Activated CD4-positive, alpha-beta memory T cell treated with anti-CD3 and anti-CD28 coated beads, Interleukin-2, amount 10 ng/mL, durations not matched to agents 7 days and 5 days (primary cell): Measurements from ENCODE around the gene ZPBP2. TPM values are rescaled to one million over a fixed set of nuclear protein-coding genes. Genes with fewer than 3 reads are reported as not detected.
"Not testable (repeated sequence)": the region's sequence is repeated elsewhere in the genome, so short reads cannot be mapped to it uniquely, and the experiment has no call there.

Source experiments
- CTCF ChIA-PET: fragments of 350-600 bp; sonication (Branson Sonifier 250); formaldehyde crosslinking; loops from one replicate; lab custom pipeline; 2021; ENCODE audit warnings: antibody characterized with exemption, inconsistent platforms; lab: Charles Lee
- POLR2A ChIA-PET: fragments of 350-600 bp; sonication (Branson Sonifier 250); formaldehyde crosslinking; loops from one replicate; lab custom pipeline; 2021; ENCODE audit warnings: antibody characterized with exemption; lab: Charles Lee
- DNase-seq: peaks from one replicate; pipeline ENCODE4 v3.0.0-alpha.2; 2020
- H3K27ac Mint-ChIP-seq: one replicate; pipeline ENCODE4 v1.8.0; 2021; ENCODE audit warnings: mild to moderate bottlenecking, mixed read lengths
- H3K27me3 Mint-ChIP-seq: one replicate; pipeline ENCODE4 v1.8.0; 2021; ENCODE audit warnings: mixed read lengths
- H3K36me3 Mint-ChIP-seq: one replicate; pipeline ENCODE4 v1.8.0; 2021; ENCODE audit warnings: low read depth, mixed read lengths
- H3K4me1 Mint-ChIP-seq: one replicate; pipeline ENCODE4 v1.8.0; 2021; ENCODE audit warnings: mixed read lengths
- H3K4me3 Mint-ChIP-seq: one replicate; pipeline ENCODE4 v1.8.0; 2021; ENCODE audit warnings: mild to moderate bottlenecking, mixed read lengths
- H3K9me3 Mint-ChIP-seq: one replicate; pipeline ENCODE4 v1.8.0; 2021; ENCODE audit warnings: mixed read lengths
- total RNA-seq, 2 experiments: library from RNA; stranded (reverse); gene quantifications; one replicate each; pipeline ENCODE4 v1.2.3, GENCODE V29; 2021

ZPBP2 gene
- total RNA-seq, 2 experiments from 2014 or later: not detected

DNA sequence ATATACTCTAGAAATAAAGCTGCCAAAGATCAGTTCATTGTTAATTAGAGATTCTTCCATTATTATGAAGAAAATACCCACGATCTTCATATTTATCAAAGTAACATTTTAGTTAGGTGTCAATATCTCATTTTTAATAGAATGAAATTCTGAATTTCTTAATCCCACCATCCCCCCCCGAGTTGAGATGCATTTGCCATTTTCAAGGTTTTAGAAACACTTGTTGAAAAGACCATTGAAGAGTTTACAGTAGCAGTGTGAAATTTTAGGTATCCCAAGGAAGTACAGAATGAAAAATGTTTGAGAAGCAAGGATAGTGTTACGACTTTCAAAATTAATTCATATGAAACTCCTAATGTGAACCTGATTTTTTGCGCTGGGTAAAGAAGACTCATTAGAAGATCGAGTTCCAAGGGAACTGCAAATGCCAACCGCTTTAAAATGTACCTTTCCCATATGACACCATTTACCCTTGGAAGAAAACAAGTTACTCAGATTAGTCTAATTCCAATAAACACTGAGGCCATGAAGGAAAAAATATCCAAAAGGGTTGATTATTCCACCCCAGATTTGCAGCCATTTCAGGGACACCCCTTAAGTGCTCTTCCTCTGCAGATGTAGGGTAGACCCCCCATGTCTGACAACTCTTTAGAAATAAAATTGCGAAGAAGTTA lies 4.6 kb upstream of the ZPBP2 start:
- H3K4me3 Mint-ChIP-seq: peak overlapping the region; percentile 84
- no peak for DNase-seq
- peaks cover 2% of the 10 kb centered on the region for H3K9me3 Mint-ChIP-seq
- peak overlapping the region; percentile 80 for H3K27ac Mint-ChIP-seq
- POLR2A ChIA-PET: interaction anchor here (0.9 to 6.2 kb wide), 14 partner anchors 15 to 117 kb away, joined by 3 to 43 read pairs (median 8); partner anchors contain the start of gene PSMD3
- H3K27me3 Mint-ChIP-seq: no peaks in the 10 kb centered on the region
- peaks cover 3% of the 10 kb centered on the region for H3K36me3 Mint-ChIP-seq
- CTCF ChIA-PET: interaction anchor here (0.7 to 4.0 kb wide), 7 partner anchors 9 to 209 kb away, joined by 3 to 14 read pairs (median 3); partner anchors contain the start of gene PSMD3
- H3K4me1 Mint-ChIP-seq: peaks cover 59% of the 10 kb centered on the region

DNA sequence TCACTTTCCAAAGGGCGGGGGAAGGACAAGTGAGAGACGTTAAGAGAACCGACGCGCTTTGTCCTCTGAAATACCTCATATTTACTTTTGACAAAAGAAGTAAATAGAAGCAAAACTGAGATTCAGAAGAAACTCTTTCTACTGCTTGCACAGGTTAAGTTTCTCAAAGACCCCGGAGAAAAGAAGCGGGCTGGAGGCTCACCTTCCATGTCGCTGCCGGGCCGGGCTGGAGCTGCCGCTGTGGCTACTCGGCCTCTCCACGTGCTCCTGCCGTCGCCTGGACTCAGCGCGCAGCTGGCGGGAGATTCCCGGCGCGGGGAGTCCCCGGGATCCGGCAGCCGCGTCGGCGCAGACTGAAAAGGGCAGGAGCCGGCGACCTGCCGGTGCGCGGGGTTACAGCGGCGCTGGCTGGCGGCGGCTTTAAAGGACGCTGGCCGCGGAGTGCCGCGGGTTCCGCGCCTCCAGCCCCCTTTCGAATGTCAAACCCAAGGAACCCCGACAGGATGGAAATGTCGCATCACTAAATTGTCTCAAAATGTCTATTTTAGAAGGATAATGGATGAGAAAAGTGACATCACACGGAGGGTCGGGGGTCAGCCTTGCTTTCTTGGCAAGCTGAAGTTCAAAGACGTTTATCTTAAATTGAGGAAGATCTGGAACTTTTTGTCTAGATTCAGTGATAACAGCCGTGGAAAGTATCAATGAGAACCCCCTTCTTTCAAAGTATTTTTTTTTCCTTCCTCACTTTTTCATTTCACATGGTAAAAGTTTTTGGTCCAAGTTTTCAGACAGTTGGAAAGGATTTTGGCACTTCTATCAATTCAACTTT lies 3.9 kb upstream of the ZPBP2 start, which contains the start of gene IKZF3:
Gene IKZF3, minus strand, starts transcription at position 395 of the 829 bp plus-strand sequence. Its CDS starts 186 bp downstream, at position 209.
- Mint-ChIP-seq H3K27ac (peak within 1 kb of the TSS; percentile 80), H3K4me1 (peaks cover 64% of the 10 kb centered on the region), H3K9me3 (peaks cover 2% of the 10 kb centered on the region), H3K36me3 (peaks cover 3% of the 10 kb centered on the region), H3K27me3 (no peaks in the 10 kb centered on the region), H3K4me3 (peak within 1 kb of the TSS; percentile 84)
- ChIA-PET POLR2A (interaction anchor here (0.8 to 6.2 kb wide), 16 partner anchors 17 to 176 kb away, joined by 3 to 43 read pairs (median 6); partner anchors contain the start of genes PGAP3 and PSMD3), CTCF (interaction anchor here (0.8 to 1.6 kb wide), 9 partner anchors 9 to 242 kb away, joined by 3 to 4 read pairs (median 3); no protein-coding TSS in a partner anchor)
- peak; percentile 80 for DNase-seq

- Mint-ChIP-seq H3K27ac (no peak overlapping the region), H3K27me3 (no peaks in the 10 kb centered on the region), H3K9me3 (peaks cover 2% of the 10 kb centered on the region), H3K4me3 (no peak overlapping the region), H3K36me3 (no peaks in the 10 kb centered on the region), H3K4me1 (peaks cover 55% of the 10 kb centered on the region)
- ChIA-PET POLR2A (interaction anchor here (1.3 to 6.2 kb wide), 6 partner anchors 72 to 136 kb away, joined by 3 to 43 read pairs (median 12); partner anchors contain the start of gene MIEN1), CTCF (no interaction called here)
- DNase-seq: no peak
These were observed 1.8 kb upstream of the ZPBP2 start for GRCh38 chr17:39866013-39866730.

- ChIA-PET POLR2A (interaction anchor here (0.6 to 1.0 kb wide), 5 partner anchors 59 to 263 kb away, joined by 3 to 5 read pairs (median 3); partner anchors contain the start of gene PSMD3), CTCF (interaction anchor here (1.0 kb wide), 1 partner anchor 75 kb away, joined by 3 read pairs; no protein-coding TSS in a partner anchor)
- peaks cover 2% of the 10 kb centered on the region for H3K9me3 Mint-ChIP-seq
- peak overlapping the region; percentile 57 for H3K4me3 Mint-ChIP-seq
- DNase-seq: peak; percentile 47
- no peaks in the 10 kb centered on the region for H3K27me3 Mint-ChIP-seq
- H3K36me3 Mint-ChIP-seq: no peaks in the 10 kb centered on the region
- H3K4me1 Mint-ChIP-seq: peaks cover 51% of the 10 kb centered on the region
- peak overlapping the region; percentile 88 for H3K27ac Mint-ChIP-seq
These were observed 720 bp upstream of the ZPBP2 start for GRCh38 chr17:39867084-39867879.

GRCh38 chr17:39868554-39868942 lies 546 bp downstream of the ZPBP2 start:
- peak overlapping the region; percentile 57 for H3K4me3 Mint-ChIP-seq
- no peaks in the 10 kb centered on the region for H3K27me3 Mint-ChIP-seq
- no peaks in the 10 kb centered on the region for H3K36me3 Mint-ChIP-seq
- CTCF ChIA-PET: interaction anchor here (1.1 kb wide), 1 partner anchor 112 kb away, joined by 3 read pairs; the partner anchor contains the start of gene PSMD3
- H3K9me3 Mint-ChIP-seq: peaks cover 2% of the 10 kb centered on the region
- DNase-seq: no peak
- peaks cover 47% of the 10 kb centered on the region for H3K4me1 Mint-ChIP-seq
- peak overlapping the region; percentile 42 for H3K27ac Mint-ChIP-seq
- POLR2A ChIA-PET: interaction anchor here (0.8 to 1.0 kb wide), 3 partner anchors 58 to 112 kb away, joined by 3 to 4 read pairs (median 4); partner anchors contain the start of gene PSMD3

- Mint-ChIP-seq H3K4me3 (no peak overlapping the region), H3K4me1 (peaks cover 31% of the 10 kb centered on the region)
- CTCF ChIA-PET: no interaction called here
These were observed 2.8 kb downstream of the ZPBP2 start for GRCh38 chr17:39870776-39871175.

GRCh38 chr17:39871801-39872200 lies 3.8 kb downstream of the ZPBP2 start:
- H3K4me3 Mint-ChIP-seq: no peak overlapping the region
- ChIA-PET POLR2A (interaction anchor here (1.1 to 1.3 kb wide), 2 partner anchors 87 to 109 kb away, joined by 3 to 6 read pairs; partner anchors contain the start of gene PSMD3), CTCF (interaction anchor here (1.5 to 2.6 kb wide), 4 partner anchors 8 to 141 kb away, joined by 3 to 30 read pairs (median 6); partner anchors contain the start of genes IKZF3, MIEN1 and PSMD3)
- peaks cover 2% of the 10 kb centered on the region for H3K9me3 Mint-ChIP-seq
- DNase-seq: no peak
- H3K4me1 Mint-ChIP-seq: peaks cover 22% of the 10 kb centered on the region
- no peaks in the 10 kb centered on the region for H3K36me3 Mint-ChIP-seq
- no peak overlapping the region for H3K27ac Mint-ChIP-seq
- peaks cover 2% of the 10 kb centered on the region for H3K27me3 Mint-ChIP-seq

More at GRCh38 chr17:39870776-39871175, 2.8 kb downstream of the ZPBP2 start:
- Mint-ChIP-seq H3K9me3 (peaks cover 2% of the 10 kb centered on the region), H3K36me3 (no peaks in the 10 kb centered on the region), H3K27me3 (no peaks in the 10 kb centered on the region), H3K27ac (no peak overlapping the region)
- DNase-seq: no peak
- POLR2A ChIA-PET: interaction anchor here (1.4 kb wide), 1 partner anchor 110 kb away, joined by 3 read pairs; the partner anchor contains the start of gene PSMD3

DNA sequence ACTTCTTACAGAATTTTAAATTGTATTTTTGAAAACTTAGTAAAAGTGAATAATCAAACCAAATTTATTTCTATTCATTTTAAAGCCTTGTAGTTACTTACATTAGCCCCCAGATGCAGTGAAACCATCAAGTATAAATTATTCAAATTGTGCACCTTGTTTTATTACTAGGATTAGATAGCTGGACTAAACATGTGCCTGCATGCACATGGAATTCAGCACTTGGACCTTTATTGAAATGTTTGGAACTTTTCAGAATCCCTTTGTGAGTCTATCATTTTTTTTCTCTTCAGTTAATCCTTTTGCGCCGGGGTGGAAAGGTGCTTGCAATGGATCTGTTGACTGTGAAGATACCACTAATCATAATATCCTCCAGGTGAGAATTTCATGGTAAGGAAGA lies 4.7 kb downstream of the ZPBP2 start:
- Mint-ChIP-seq H3K4me3 (no peak overlapping the region), H3K36me3 (no peaks in the 10 kb centered on the region), H3K27me3 (peaks cover 5% of the 10 kb centered on the region), H3K9me3 (peaks cover 2% of the 10 kb centered on the region), H3K4me1 (peaks cover 13% of the 10 kb centered on the region), H3K27ac (no peak overlapping the region)
- CTCF ChIA-PET: interaction anchor here (1.1 to 2.6 kb wide), 10 partner anchors 9 to 142 kb away, joined by 3 to 30 read pairs (median 4); partner anchors contain the start of genes IKZF3, MIEN1 and PSMD3
- no peak for DNase-seq
- POLR2A ChIA-PET: interaction anchor here (0.7 to 1.5 kb wide), 5 partner anchors 53 to 109 kb away, joined by 3 to 6 read pairs (median 3); partner anchors contain the start of gene PSMD3

DNA sequence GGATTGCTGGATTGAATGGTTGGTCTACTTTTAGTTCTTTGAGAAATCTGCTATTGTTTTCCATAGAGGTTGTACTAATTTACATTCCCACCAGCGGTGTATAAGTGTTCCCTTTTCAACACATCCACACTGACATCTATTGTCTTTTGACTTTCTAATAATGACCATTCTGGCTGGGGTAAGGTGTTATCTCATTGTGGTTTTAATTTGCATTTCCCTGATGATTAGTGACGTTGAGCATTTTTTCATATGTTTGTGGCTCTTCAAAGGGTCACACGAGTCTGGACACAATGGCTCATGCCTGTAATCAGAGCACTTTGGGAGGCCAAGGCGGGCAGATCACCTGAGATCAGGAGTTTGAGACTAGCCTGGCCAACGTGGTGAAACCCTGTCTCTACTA lies 18.1 kb downstream of the ZPBP2 start:
- H3K36me3 Mint-ChIP-seq, H3K27ac Mint-ChIP-seq, H3K4me3 Mint-ChIP-seq, H3K4me1 Mint-ChIP-seq, DNase-seq, CTCF ChIA-PET, H3K9me3 Mint-ChIP-seq: not testable (repeated sequence)
- POLR2A ChIA-PET: interaction anchor here (0.6 kb wide), 1 partner anchor 8 kb away, joined by 3 read pairs; no protein-coding TSS in a partner anchor
- peaks cover 19% of the 10 kb centered on the region for H3K27me3 Mint-ChIP-seq

DNA sequence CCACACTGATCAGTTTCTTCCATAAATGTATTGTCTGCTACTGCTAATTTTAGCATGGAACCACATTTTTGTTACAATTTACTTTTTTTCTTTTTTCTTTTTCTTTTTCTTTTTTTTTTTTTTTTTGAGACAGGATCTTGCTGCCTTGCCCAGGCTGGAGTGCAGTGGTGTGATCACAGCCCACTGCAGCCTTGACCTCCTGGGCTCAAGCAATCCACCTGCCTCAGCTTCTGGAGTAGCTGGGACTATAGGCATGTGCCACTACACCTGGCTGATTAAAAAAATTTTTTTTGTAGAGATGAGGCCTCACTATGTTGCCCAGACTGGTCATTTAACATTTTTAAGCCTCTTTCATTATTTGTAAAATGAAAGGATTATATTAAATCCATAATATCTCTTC lies 19.1 kb downstream of the ZPBP2 start:
- H3K4me3 Mint-ChIP-seq: no peak overlapping the region
- no peaks in the 10 kb centered on the region for H3K4me1 Mint-ChIP-seq
- peaks cover 20% of the 10 kb centered on the region for H3K27me3 Mint-ChIP-seq
- no peaks in the 10 kb centered on the region for H3K36me3 Mint-ChIP-seq
- DNase-seq: no peak
- H3K9me3 Mint-ChIP-seq: no peaks in the 10 kb centered on the region
- ChIA-PET CTCF (no interaction called here), POLR2A (no interaction called here)
- no peak overlapping the region for H3K27ac Mint-ChIP-seq

DNA sequence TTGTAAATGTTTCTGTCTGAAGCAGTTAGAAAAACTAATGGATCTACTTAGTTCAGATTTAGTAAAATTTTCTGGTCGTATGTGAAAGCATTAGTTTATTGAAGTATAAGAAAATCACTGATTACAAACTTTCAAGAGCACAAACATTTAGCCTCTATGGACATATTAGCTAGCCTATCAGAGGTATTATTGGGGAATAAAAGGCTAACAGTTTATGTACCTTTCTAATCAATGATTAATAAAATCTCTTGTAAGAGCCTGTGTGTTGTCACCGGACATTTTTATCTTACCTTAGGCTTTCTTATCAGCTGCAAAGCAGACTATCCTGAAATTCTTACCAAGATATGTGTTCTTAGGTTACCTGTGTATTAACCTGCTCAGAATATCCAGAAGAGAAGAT lies 21.2 kb downstream of the ZPBP2 start:
- CTCF ChIA-PET: interaction anchor here (1.0 kb wide), 1 partner anchor 22 kb away, joined by 3 read pairs; no protein-coding TSS in a partner anchor
- POLR2A ChIA-PET: no interaction called here
- Mint-ChIP-seq H3K27me3 (peaks cover 25% of the 10 kb centered on the region), H3K4me1 (no peaks in the 10 kb centered on the region), H3K9me3 (no peaks in the 10 kb centered on the region), H3K36me3 (no peaks in the 10 kb centered on the region), H3K27ac (no peak overlapping the region), H3K4me3 (no peak overlapping the region)
- no peak for DNase-seq
